SU-DHL-6 (cell line): ENCODE measurements around the gene RTL5.

Source experiments
- H2AFZ ChIP-seq: fragments of 200-600 bp; sonication (generic); 2 replicates; pipeline ENCODE4 v1.6.1; 2014; ENCODE audit warnings: low read depth, mild to moderate bottlenecking, moderate library complexity, mixed read lengths, antibody characterized with exemption, low read length; ENCODE audit not compliant: severe bottlenecking
- H3F3A ChIP-seq: fragments of 200-600 bp; shearing (Covaris generic); 2 replicates; pipeline ENCODE4 v1.6.0; 2016; ENCODE audit warnings: antibody characterized with exemption, mild to moderate bottlenecking; ENCODE audit not compliant: insufficient read depth
- H3K27ac ChIP-seq: fragments of 200-600 bp; sonication (generic); 2 replicates; pipeline ENCODE4 v1.5.1; 2016; ENCODE audit warnings: low read depth, mild to moderate bottlenecking, low read length, moderate library complexity, mixed read lengths
- H3K27me3 ChIP-seq: fragments of 200-600 bp; sonication (generic), shearing (Covaris generic); 2 replicates; pipeline ENCODE4 v1.6.0; 2014; ENCODE audit warnings: mild to moderate bottlenecking, low read length
- H3K36me3 ChIP-seq: fragments of 200-600 bp; sonication (generic); 2 replicates; pipeline ENCODE4 v1.6.1; 2014; ENCODE audit warnings: mild to moderate bottlenecking, low read length, mixed read lengths
- H3K4me2 ChIP-seq: fragments of 300-600, 200-600 bp; shearing (Covaris generic), sonication (generic); 2 replicates; pipeline ENCODE4 v1.6.0; 2014; ENCODE audit warnings: low read length, low read depth, mild to moderate bottlenecking; ENCODE audit not compliant: poor library complexity, severe bottlenecking
- H3K4me3 ChIP-seq: fragments of 200-600 bp; sonication (generic); 2 replicates; pipeline ENCODE4 v1.5.1; 2014; ENCODE audit warnings: antibody characterized with exemption, low read length, mild to moderate bottlenecking, mixed read lengths; ENCODE audit not compliant: insufficient read depth, poor library complexity, severe bottlenecking
- H3K79me2 ChIP-seq: fragments of 200-600 bp; sonication (generic); 2 replicates; pipeline ENCODE4 v1.6.1; 2014; ENCODE audit warnings: mild to moderate bottlenecking, low read length, moderate library complexity; ENCODE audit not compliant: insufficient read depth
- H3K9ac ChIP-seq: fragments of 200-600 bp; sonication (generic); 2 replicates; pipeline ENCODE4 v1.7.0; 2014; ENCODE audit warnings: mild to moderate bottlenecking, low read length
- H3K9me2 ChIP-seq: fragments of 200-600 bp; sonication (generic); replicated peaks from 2 replicates; pipeline ENCODE4 v1.6.1; 2014; ENCODE audit warnings: low read length; ENCODE audit not compliant: insufficient read depth
- H3K9me3 ChIP-seq: fragments of 200-600 bp; sonication (generic); 2 replicates; pipeline ENCODE4 v1.6.1; 2014; ENCODE audit warnings: low read length, mixed read lengths; ENCODE audit not compliant: insufficient read depth
- H4K20me1 ChIP-seq: fragments of 200-600 bp; sonication (generic); 2 replicates; pipeline ENCODE4 v1.6.1; 2014; ENCODE audit warnings: low read depth, mild to moderate bottlenecking, antibody characterized with exemption, low read length, moderate library complexity, mixed read lengths
- EZH2phosphoT487 ChIP-seq: fragments of 200-600 bp; sonication (generic), shearing (Covaris generic); conservative IDR thresholded peaks from 2 replicates; pipeline ENCODE4 v1.6.1; 2018; ENCODE audit warnings: mild to moderate bottlenecking, antibody characterized with exemption, low read length, moderate library complexity, mixed read lengths
- TF ChIP-seq, protein P1 (sequence below): fragments of 200-600 bp; sonication (generic); IDR thresholded peaks from one replicate; pipeline ENCODE4 v1.5.1; 2017; ENCODE audit warnings: antibody characterized with exemption, mild to moderate bottlenecking, low read length, moderate library complexity; ENCODE audit not compliant: insufficient read depth, poor library complexity, severe bottlenecking

RTL5 gene

DNA sequence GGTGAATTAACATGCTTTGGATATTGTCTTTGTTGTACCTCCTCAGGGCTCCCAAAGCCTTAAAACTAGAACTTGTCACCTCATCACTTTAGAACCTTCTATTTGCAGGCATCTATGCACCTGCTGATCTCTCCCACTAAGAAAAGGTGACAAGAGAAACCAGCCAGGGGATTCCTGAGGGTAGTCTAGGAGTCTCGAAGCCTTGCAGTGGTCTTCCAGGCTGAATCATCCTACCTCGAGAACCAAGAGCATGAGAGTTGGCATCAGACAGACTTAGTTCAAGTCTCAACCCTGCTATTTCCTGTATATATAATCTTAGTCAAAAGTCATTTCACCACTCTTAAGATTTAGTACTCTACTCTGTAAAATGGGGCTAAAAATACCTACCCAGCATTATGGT is 29.6 kb downstream of the RTL5 start:
- no peaks in the 10 kb centered on the region for H3K79me2 ChIP-seq
- H3K27me3 ChIP-seq, result no peaks in the 10 kb centered on the region
- H3K9ac ChIP-seq, result no peak overlapping the region
- TF ChIP-seq, protein P1, sequence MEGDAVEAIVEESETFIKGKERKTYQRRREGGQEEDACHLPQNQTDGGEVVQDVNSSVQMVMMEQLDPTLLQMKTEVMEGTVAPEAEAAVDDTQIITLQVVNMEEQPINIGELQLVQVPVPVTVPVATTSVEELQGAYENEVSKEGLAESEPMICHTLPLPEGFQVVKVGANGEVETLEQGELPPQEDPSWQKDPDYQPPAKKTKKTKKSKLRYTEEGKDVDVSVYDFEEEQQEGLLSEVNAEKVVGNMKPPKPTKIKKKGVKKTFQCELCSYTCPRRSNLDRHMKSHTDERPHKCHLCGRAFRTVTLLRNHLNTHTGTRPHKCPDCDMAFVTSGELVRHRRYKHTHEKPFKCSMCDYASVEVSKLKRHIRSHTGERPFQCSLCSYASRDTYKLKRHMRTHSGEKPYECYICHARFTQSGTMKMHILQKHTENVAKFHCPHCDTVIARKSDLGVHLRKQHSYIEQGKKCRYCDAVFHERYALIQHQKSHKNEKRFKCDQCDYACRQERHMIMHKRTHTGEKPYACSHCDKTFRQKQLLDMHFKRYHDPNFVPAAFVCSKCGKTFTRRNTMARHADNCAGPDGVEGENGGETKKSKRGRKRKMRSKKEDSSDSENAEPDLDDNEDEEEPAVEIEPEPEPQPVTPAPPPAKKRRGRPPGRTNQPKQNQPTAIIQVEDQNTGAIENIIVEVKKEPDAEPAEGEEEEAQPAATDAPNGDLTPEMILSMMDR, result no peak
- no peak for TF ChIP-seq EZH2phosphoT487
- H2AFZ ChIP-seq, result no peak overlapping the region
- H3K27ac ChIP-seq, result no peak overlapping the region
- no peaks in the 10 kb centered on the region for H3F3A ChIP-seq
- H4K20me1 ChIP-seq, result no peaks in the 10 kb centered on the region
- H3K9me2 ChIP-seq, result no peaks in the 10 kb centered on the region
- no peaks in the 10 kb centered on the region for H3K9me3 ChIP-seq
- H3K36me3 ChIP-seq, result no peaks in the 10 kb centered on the region
- H3K4me3 ChIP-seq, result no peak overlapping the region
- H3K4me2 ChIP-seq, result no peak overlapping the region

DNA sequence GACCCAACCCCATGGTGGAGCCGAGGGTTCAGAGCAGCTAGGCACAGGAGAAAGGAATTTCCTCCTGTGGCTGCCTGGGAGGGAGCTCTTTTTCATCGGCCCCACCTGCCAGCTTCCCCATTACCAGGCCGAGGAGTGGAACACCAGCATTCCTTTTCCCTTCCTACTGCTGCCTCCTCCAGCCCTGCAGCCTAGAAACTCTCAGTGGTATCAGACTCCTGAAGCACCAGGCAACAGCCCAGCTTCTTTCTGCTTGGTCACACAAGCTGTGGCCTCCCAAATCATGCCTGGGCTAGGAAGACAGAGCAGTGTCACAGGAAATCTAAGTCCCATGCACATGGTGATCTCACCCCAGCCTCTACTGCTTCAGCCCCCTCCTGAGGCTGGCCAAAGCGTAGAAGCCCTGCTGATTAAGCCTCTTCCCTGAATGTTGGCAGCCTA is 30.1 kb downstream of the RTL5 start:
- Histone ChIP-seq H3K4me3 (no peak overlapping the region), H3K9ac (no peak overlapping the region), H3K9me2 (no peaks in the 10 kb centered on the region), H2AFZ (no peak overlapping the region), H3K27me3 (no peaks in the 10 kb centered on the region), H3K9me3 (no peaks in the 10 kb centered on the region), H3K36me3 (no peaks in the 10 kb centered on the region), H4K20me1 (no peaks in the 10 kb centered on the region), H3K27ac (no peak overlapping the region), H3K4me2 (no peak overlapping the region), H3K79me2 (no peaks in the 10 kb centered on the region), H3F3A (no peaks in the 10 kb centered on the region)
- TF ChIP-seq, protein P1, result no peak
- no peak for TF ChIP-seq EZH2phosphoT487

DNA sequence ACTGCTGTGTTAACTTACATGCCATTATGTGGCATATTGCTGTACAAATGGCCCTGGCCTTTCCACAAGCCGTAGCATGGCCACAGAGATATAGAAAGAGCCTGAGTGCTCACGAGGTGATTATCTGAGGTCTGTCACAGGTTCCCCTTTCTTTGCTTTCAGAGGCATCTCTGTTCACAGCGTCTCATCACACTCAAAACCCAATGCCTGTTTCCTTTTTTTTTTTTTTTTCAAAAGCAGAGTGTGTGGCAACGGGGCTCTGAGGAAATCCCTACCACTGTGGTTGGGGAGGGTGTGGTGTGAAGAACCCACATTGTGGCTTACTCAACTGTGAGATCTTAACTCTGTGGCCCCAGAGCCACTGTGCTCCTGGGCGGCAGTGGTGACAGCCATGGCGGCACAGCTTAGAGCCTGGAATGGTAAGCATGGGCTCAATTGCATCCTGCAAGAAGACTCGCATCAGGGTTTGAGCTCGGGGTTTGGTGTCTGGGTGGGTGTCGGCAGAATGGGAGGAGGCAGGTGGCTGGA is 30.8 kb downstream of the RTL5 start:
- TF ChIP-seq EZH2phosphoT487, result no peak
- TF ChIP-seq, protein P1, result no peak
- Histone ChIP-seq H3K9ac (no peak overlapping the region), H3F3A (no peaks in the 10 kb centered on the region), H3K4me3 (no peak overlapping the region), H3K27me3 (no peaks in the 10 kb centered on the region), H3K36me3 (no peaks in the 10 kb centered on the region), H3K27ac (no peak overlapping the region), H3K4me2 (no peak overlapping the region), H3K9me3 (no peaks in the 10 kb centered on the region), H3K79me2 (no peaks in the 10 kb centered on the region), H2AFZ (no peak overlapping the region), H3K9me2 (no peaks in the 10 kb centered on the region), H4K20me1 (no peaks in the 10 kb centered on the region)
